Keratinocyte (primary cell): ENCODE measurements around the gene CATSPER1. TPM values are rescaled to one million over a fixed set of nuclear protein-coding genes. Genes with fewer than 3 reads are reported as not detected.

Experiments used
- DNase-seq: peaks from one replicate; pipeline ENCODE4 v3.0.0-alpha.2; 2011; ENCODE audit warnings: low read depth, missing footprints, low spot score
- FAIRE-seq: peaks from 2 replicates; lab custom pipeline; 2011; peaks lifted over from hg19 to GRCh38; lab: Jason Lieb, UNC
- H2AFZ ChIP-seq: 2 replicates; pipeline ENCODE4 v1.6.0; 2012; ENCODE audit warnings: low read length, control low read depth, inconsistent platforms; ENCODE audit not compliant: control insufficient read depth
- H3K27ac ChIP-seq: 2 replicates; pipeline ENCODE4 v1.5.1; 2011; ENCODE audit warnings: low read length; ENCODE audit not compliant: control insufficient read depth, insufficient read depth
- H3K27me3 ChIP-seq: 3 replicates; pipeline ENCODE4 v1.6.0; 2011; ENCODE audit warnings: low read length; ENCODE audit not compliant: control insufficient read depth, insufficient read depth; ENCODE audit errors: extremely low read depth
- H3K36me3 ChIP-seq, 2 experiments: 2 replicates in 1 of 2; 3 replicates in 1 of 2; pipeline ENCODE4 v1.5.1; 2011; ENCODE audit warnings: low read length in 2 of 2, mild to moderate bottlenecking in 1 of 2; ENCODE audit not compliant: control insufficient read depth in 2 of 2, insufficient read depth in 2 of 2; ENCODE audit errors: extremely low read depth in 1 of 2
- H3K4me1 ChIP-seq: 3 replicates; pipeline ENCODE4 v1.5.1; 2011; ENCODE audit warnings: low read length; ENCODE audit not compliant: control insufficient read depth, insufficient read depth; ENCODE audit errors: extremely low read depth
- H3K4me2 ChIP-seq: 3 replicates; pipeline ENCODE4 v1.6.0; 2011; ENCODE audit warnings: low read depth, low read length; ENCODE audit not compliant: control insufficient read depth, insufficient read depth; ENCODE audit errors: extremely low read depth
- H3K4me3 ChIP-seq, 3 experiments: fragments of 200-600 bp in 1 of 3; sonication (generic) in 1 of 3; 2 replicates in 2 of 3; 3 replicates in 1 of 3; pipeline ENCODE4 v1.5.1; 2011 to 2016; ENCODE audit warnings: low read length in 3 of 3, mild to moderate bottlenecking in 3 of 3, control low read depth in 2 of 3, inconsistent platforms in 1 of 3, low read depth in 1 of 3, mixed read lengths in 1 of 3, mixed run types in 1 of 3, moderate library complexity in 1 of 3; ENCODE audit not compliant: control insufficient read depth in 2 of 3, insufficient read depth in 2 of 3; ENCODE audit errors: extremely low read depth in 1 of 3
- H3K79me2 ChIP-seq: 2 replicates; pipeline ENCODE4 v1.6.0; 2012; ENCODE audit warnings: low read length; ENCODE audit not compliant: control insufficient read depth, insufficient read depth
- H3K9ac ChIP-seq: 3 replicates; pipeline ENCODE4 v1.6.0; 2011; ENCODE audit warnings: low read length; ENCODE audit not compliant: control insufficient read depth, insufficient read depth; ENCODE audit errors: extremely low read depth
- H3K9me1 ChIP-seq: 3 replicates; pipeline ENCODE4 v1.6.0; 2011; ENCODE audit warnings: low read length; ENCODE audit not compliant: control insufficient read depth, insufficient read depth; ENCODE audit errors: extremely low read depth
- H3K9me3 ChIP-seq: 2 replicates; pipeline ENCODE4 v1.5.1; 2012; ENCODE audit warnings: low read depth, low read length; ENCODE audit not compliant: control insufficient read depth
- H4K20me1 ChIP-seq: 3 replicates; pipeline ENCODE4 v1.6.0; 2011; ENCODE audit warnings: low read length; ENCODE audit not compliant: control insufficient read depth, insufficient read depth; ENCODE audit errors: extremely low read depth
- EZH2 ChIP-seq: IDR thresholded peaks from one replicate; pipeline ENCODE4 v1.6.1; 2012; ENCODE audit warnings: inconsistent platforms, mild to moderate bottlenecking, low read length, moderate library complexity
- dilution Hi-C: fragments of 300-500 bp; cut with MboI; formaldehyde crosslinking; loops from one replicate; pipeline ENCODE4 v1.7.0; 2020; ENCODE audit warnings: low sequenced_read_pairs; ENCODE audit not compliant: extremely low pct_ligation_motif_present
- polyA plus RNA-seq, 5 experiments: library from polyadenylated mRNA; depleted of rRNA in 3 of 5; stranded (reverse) in 3 of 5; stranded (forward) in 1 of 5; unstranded in 1 of 5; fragments of >200 nt; gene quantifications; 1 replicate in 1 of 5; 2 replicates in 3 of 5; 3 replicates in 1 of 5; pipeline versions ENCODE4 v1.2.1 to v1.2.3, GENCODE V29; 2011 to 2012; ENCODE audit warnings: missing spikeins in 2 of 5, low read depth in 1 of 5, low replicate concordance in 1 of 5
- TF ChIP-seq, protein P1 (sequence below), 3 experiments: IDR thresholded peaks in 1 of 3; conservative IDR thresholded peaks in 1 of 3; optimal IDR thresholded peaks in 1 of 3; 2 replicates in 2 of 3; 3 replicates in 1 of 3; pipeline versions ENCODE3 to v1.5.1; 2011; ENCODE audit warnings: low read length in 3 of 3, mild to moderate bottlenecking in 3 of 3, moderate library complexity in 2 of 3, control low read depth in 1 of 3, inconsistent platforms in 1 of 3; ENCODE audit not compliant: insufficient read depth in 2 of 3; ENCODE audit errors: extremely low read depth in 1 of 3

Gene CATSPER1
- polyA plus RNA-seq, 1 donor (not counting 4 experiments of a cell fraction or from before 2014, with no cell fraction given) = not detected

DNA sequence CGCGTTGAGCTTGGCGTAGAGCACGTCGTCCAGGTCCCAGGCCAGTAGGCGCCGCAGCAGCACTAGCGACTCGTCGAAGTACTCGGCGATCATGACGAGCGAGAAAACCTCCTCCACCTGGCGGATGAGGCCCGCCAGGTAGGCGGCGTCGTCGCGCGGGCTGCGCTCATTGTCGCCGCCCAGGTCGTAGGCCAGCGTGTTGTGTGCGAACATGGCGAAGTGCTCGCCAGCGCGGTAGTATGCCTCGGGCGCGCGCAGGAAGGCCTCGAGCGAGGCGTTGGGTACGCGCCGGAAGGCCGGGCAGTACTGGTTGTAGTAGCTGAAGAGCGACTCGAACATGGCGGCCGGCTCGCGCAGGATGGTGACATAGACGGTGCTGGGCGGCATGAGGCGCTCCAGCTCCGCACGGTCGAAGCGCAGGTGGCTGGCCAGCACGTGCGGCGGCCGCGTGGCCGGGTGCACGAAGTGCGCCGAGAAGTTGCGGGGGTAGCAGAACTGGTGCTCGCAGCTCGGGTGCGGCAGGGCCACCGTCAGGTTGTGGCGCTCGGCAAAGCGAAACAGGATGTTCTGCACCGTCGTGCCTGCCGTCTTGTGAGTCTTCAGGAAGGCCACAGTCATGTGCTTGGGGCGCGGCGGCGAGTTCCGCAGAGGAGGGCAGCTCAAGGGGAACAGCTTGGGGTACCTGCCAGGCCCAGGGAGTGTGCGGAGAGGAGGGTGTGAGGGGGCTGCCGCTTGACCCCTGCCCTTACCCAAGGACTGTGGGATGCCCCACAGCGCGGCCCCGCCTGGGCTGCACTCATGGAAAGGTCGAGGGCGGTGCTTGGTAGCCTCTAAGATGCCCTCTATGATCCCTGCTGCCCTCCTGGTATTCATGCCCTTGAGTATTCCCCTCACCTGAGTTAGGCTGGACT is 17.0 kb upstream of the CATSPER1 start:
- H3K79me2 ChIP-seq = no peaks in the 10 kb centered on the region
- no peaks in the 10 kb centered on the region for H4K20me1 ChIP-seq
- no peak overlapping the region for H3K9ac ChIP-seq
- no peak overlapping the region for H2AFZ ChIP-seq
- H3K27ac ChIP-seq = no peak overlapping the region
- no peak overlapping the region for H3K4me3 ChIP-seq
- FAIRE-seq (no peak), DNase-seq (no peak)
- H3K9me3 ChIP-seq = no peaks in the 10 kb centered on the region
- TF ChIP-seq, protein P1, sequence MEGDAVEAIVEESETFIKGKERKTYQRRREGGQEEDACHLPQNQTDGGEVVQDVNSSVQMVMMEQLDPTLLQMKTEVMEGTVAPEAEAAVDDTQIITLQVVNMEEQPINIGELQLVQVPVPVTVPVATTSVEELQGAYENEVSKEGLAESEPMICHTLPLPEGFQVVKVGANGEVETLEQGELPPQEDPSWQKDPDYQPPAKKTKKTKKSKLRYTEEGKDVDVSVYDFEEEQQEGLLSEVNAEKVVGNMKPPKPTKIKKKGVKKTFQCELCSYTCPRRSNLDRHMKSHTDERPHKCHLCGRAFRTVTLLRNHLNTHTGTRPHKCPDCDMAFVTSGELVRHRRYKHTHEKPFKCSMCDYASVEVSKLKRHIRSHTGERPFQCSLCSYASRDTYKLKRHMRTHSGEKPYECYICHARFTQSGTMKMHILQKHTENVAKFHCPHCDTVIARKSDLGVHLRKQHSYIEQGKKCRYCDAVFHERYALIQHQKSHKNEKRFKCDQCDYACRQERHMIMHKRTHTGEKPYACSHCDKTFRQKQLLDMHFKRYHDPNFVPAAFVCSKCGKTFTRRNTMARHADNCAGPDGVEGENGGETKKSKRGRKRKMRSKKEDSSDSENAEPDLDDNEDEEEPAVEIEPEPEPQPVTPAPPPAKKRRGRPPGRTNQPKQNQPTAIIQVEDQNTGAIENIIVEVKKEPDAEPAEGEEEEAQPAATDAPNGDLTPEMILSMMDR (optimal IDR thresholded peaks at IDR 0.05 in 1 of 3, IDR thresholded peaks at IDR 0.05 in 1 of 3, conservative IDR thresholded peaks at IDR 0.05 in 1 of 3; ENCODE audit: extremely low read depth in 1 of 3, insufficient read depth in 2 of 3, low read length in 3 of 3) = no peak
- TF ChIP-seq EZH2 = no peak
- H3K9me1 ChIP-seq = no peaks in the 10 kb centered on the region
- H3K4me2 ChIP-seq = no peak overlapping the region
- H3K4me1 ChIP-seq = no peaks in the 10 kb centered on the region
- H3K36me3 ChIP-seq = no peaks in the 10 kb centered on the region
- dilution Hi-C loops = no loop called here
- H3K27me3 ChIP-seq = peaks cover 9% of the 10 kb centered on the region

DNA sequence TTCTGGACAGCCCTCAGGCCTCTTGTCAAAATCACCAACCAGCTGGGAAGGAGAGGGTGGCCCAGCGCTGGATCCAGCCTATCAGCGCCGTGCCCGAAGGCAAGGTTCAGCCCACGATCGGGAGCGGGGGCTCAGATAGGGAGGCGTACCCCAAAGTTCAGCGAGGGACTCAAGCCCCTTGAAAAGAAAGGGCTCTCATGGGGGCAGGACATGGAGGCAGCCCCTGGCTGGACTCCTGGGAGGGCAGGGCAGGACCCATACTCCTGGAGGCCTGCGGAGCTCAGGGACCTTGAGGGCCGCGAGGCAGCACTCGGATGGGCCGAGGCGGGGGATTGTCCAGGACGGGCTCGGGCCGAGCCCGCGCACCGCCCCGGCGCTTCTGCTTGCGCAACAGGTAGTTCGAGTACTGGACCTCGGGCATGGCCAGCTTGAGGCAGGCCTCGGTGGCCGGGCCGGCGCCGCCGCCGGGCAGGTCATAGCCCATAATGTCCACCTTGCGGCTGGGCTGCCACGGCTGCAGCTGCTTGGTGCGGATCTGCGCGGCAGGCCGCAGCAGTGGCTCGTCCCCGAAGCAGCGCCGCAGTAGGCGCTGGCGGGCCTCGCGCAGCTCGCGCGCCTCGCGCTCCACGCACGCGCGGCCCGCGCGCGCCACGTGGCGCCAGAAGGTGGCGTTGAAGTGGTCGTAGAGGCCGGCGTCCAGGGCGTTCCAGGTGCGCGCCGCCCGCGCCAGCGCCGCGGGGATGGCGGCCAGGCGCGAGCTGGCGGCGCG is 16.1 kb upstream of the CATSPER1 start:
- Histone ChIP-seq H3K4me1 (no peaks in the 10 kb centered on the region), H3K79me2 (no peaks in the 10 kb centered on the region), H2AFZ (no peak overlapping the region), H4K20me1 (no peaks in the 10 kb centered on the region), H3K4me2 (no peak overlapping the region), H3K9ac (no peak overlapping the region), H3K4me3 (no peak overlapping the region), H3K9me3 (no peaks in the 10 kb centered on the region), H3K27ac (no peak overlapping the region), H3K27me3 (peaks cover 7% of the 10 kb centered on the region), H3K9me1 (no peaks in the 10 kb centered on the region), H3K36me3 (no peaks in the 10 kb centered on the region)
- no peak for TF ChIP-seq EZH2
- TF ChIP-seq, protein P1 (optimal IDR thresholded peaks at IDR 0.05 in 1 of 3, IDR thresholded peaks at IDR 0.05 in 1 of 3, conservative IDR thresholded peaks at IDR 0.05 in 1 of 3; ENCODE audit: extremely low read depth in 1 of 3, insufficient read depth in 2 of 3, low read length in 3 of 3) = no peak
- DNase-seq (no peak), FAIRE-seq (no peak)
- dilution Hi-C loops = no loop called here
